HFFc6 (cell line): ENCODE data around the gene NHSL2. TPM values are rescaled to one million over a fixed set of nuclear protein-coding genes. Genes with fewer than 3 reads are reported as not detected.

Experiments used
- DNase-seq: peaks from one replicate; pipeline ENCODE4 v3.0.0-alpha.2; 2018
- H3K27ac Mint-ChIP-seq: 2 replicates; pipeline ENCODE4 v1.8.0; 2020; ENCODE audit warnings: mild to moderate bottlenecking, mixed read lengths
- H3K27me3 Mint-ChIP-seq: 2 replicates; pipeline ENCODE4 v1.8.0; 2021; ENCODE audit warnings: mild to moderate bottlenecking, moderate library complexity, mixed read lengths; ENCODE audit not compliant: insufficient read depth
- H3K36me3 Mint-ChIP-seq: 2 replicates; pipeline ENCODE4 v1.8.0; 2021; ENCODE audit warnings: low read depth, mixed read lengths
- H3K4me1 Mint-ChIP-seq: 2 replicates; pipeline ENCODE4 v1.8.0; 2020; ENCODE audit warnings: low read depth, mixed read lengths
- H3K4me3 Mint-ChIP-seq: 2 replicates; pipeline ENCODE4 v1.8.0; 2020; ENCODE audit warnings: mild to moderate bottlenecking, moderate library complexity, mixed read lengths
- H3K9me3 Mint-ChIP-seq: 2 replicates; pipeline ENCODE4 v1.8.0; 2020; ENCODE audit warnings: mild to moderate bottlenecking, mixed read lengths
- total RNA-seq, 6 experiments: library from RNA; stranded (reverse); fragmentation: NEBNext Ultra II Directional; extraction: Animal tissue kit (Norgen Biotek cat#: 25700); gene quantifications; 2 replicates in 1 of 6; 3 replicates in 5 of 6; pipeline ENCODE4 v1.2.3, GENCODE V29; 2021
- TF ChIP-seq, protein P1 (sequence below): fragments of 200-600 bp; sonication (generic); IDR thresholded peaks from 2 replicates; pipeline ENCODE4 v1.5.0; 2021; ENCODE audit warnings: antibody characterized with exemption, mild to moderate bottlenecking

NHSL2 gene
- total RNA-seq, 6 experiments from 2014 or later: 0.28 to 1.1 (median 0.52) TPM

DNA sequence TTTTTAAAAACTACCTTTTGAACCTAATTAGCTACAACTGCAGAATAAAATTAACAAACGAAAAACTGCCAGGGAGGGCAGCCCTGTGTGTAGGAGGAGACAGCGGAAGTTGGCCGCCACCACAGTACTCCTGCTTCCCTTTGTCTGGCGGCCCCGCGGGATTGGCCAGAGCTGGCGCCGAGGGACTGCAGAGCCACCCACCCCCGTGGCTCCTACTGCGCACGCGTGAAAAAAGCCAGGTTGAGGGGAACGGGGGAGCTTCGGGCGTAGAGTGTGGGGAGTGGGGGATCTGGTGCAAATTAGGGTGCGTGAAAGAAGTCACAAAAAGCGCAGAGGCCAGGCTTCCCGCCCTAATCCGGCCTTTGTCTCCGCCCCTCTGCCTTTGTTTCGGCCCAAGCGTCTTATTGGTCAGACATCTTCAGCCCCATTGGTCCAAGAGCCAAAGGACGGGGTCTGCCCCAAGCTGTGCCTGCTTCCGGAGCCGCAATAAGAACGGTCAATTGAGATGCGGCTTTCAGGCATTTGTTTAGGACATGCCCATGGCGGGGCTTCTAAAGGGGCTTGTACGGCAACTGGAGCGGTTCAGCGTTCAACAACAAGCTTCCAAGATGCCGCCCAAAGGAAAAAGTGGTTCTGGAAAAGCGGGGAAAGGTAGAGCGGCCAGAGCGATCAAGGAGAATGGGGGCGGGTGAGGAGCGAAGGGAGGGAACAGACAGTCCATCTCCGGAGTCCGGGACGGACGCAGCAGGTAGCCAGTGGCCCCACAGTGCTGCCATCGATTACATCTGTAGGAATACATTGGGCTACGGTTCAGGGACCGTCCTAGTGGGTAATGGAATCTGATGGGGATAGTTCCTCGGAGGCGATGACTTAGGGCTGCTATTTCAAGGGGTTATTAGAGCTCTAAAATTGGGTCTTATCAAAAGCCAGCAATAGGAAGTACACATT, 270.8 kb downstream of the NHSL2 start, which contains the start of gene PIN4:
Gene PIN4 (plus strand): TSS at position 580 of the 948 bp plus-strand sequence. CDS start 29 bp downstream, at position 609.
- DNase-seq: peak; percentile 93
- H3K9me3 Mint-ChIP-seq: no peaks in the 10 kb centered on the region
- no peak within 1 kb of the TSS for H3K27ac Mint-ChIP-seq
- no peak within 1 kb of the TSS for H3K4me3 Mint-ChIP-seq
- H3K4me1 Mint-ChIP-seq: no peaks in the 10 kb centered on the region
- no peaks in the 10 kb centered on the region for H3K36me3 Mint-ChIP-seq
- H3K27me3 Mint-ChIP-seq: no peaks in the 10 kb centered on the region; the same call in 1 of the 2 replicates
- TF ChIP-seq, protein P1, sequence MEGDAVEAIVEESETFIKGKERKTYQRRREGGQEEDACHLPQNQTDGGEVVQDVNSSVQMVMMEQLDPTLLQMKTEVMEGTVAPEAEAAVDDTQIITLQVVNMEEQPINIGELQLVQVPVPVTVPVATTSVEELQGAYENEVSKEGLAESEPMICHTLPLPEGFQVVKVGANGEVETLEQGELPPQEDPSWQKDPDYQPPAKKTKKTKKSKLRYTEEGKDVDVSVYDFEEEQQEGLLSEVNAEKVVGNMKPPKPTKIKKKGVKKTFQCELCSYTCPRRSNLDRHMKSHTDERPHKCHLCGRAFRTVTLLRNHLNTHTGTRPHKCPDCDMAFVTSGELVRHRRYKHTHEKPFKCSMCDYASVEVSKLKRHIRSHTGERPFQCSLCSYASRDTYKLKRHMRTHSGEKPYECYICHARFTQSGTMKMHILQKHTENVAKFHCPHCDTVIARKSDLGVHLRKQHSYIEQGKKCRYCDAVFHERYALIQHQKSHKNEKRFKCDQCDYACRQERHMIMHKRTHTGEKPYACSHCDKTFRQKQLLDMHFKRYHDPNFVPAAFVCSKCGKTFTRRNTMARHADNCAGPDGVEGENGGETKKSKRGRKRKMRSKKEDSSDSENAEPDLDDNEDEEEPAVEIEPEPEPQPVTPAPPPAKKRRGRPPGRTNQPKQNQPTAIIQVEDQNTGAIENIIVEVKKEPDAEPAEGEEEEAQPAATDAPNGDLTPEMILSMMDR: no peak

DNA sequence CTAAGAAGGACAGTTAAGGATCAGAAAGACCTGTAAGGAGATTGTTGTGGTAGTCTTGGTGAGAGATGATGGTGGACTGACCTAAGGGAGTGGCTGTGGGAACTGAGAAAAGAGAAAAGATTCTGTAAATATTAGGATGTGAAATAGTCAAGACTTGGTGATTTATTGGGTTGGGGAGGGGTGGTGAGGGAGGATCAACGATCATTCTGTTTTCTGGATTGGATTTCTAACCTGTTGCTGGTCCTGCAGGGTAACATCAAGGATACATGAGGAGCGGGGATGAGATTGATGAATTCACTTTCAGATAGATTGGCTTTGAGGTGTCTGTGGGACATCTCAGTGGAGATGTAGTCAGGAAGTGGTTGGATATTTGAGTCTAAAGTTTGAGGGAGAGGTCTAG, 272.3 kb downstream of the NHSL2 start:
- Mint-ChIP-seq H3K4me3 (no peak overlapping the region), H3K27me3 (no peaks in the 10 kb centered on the region), H3K9me3 (no peaks in the 10 kb centered on the region), H3K36me3 (no peaks in the 10 kb centered on the region), H3K27ac (no peak overlapping the region), H3K4me1 (no peaks in the 10 kb centered on the region)
- DNase-seq: no peak
- TF ChIP-seq, protein P1: no peak

DNA sequence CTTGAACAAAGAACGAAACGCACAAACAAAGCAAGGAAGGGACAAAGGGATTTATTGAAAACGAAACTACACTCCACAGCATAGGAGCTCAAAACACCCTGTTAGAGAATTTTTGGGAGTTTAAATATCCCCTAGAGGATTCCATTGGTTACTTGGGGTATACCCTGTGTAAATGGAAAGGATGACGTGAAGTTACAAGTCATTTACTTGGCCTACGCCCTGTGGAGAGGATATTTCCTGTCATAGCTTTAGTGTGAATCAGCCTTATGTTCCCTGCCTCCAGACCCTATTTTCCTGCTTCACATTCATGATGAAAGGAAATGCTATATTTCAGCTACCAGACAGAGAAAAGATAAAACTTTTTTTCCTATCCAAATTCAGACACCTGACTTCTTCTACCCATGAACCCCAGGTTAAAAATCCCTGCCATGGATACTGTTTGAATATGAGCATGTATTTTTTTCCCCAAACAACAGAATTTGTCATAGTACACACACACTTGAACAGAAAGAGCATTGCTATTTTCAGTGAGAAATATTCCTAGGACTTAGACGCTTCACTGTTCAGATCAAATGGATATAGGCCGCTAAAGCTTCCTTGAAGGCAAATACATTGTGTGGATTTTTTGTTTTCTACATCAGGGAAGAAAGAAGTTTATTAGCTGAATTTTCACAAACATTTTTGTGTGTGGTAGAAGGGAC, 291.3 kb downstream of the NHSL2 start:
- Mint-ChIP-seq H3K9me3 (no peaks in the 10 kb centered on the region), H3K4me1 (peaks cover 12% of the 10 kb centered on the region), H3K4me3 (peak overlapping the region; percentile 60), H3K27ac (peak overlapping the region; percentile 94), H3K36me3 (peaks cover 7% of the 10 kb centered on the region; the same call in 1 of the 2 replicates), H3K27me3 (no peaks in the 10 kb centered on the region)
- DNase-seq: peak; percentile 61
- TF ChIP-seq, protein P1: no peak

Other genes starting within 250 kb of the NHSL2 start
- not detected for gene CXorf49, start 192.6 kb upstream of the NHSL2 start, total RNA-seq
- not detected for gene CXorf49B, start 147.5 kb upstream of the NHSL2 start, total RNA-seq
- 1 to 10 TPM; 1.5 to 2.0 (median 1.9) TPM for gene RTL5, start 221.1 kb downstream of the NHSL2 start, total RNA-seq